HepG2 (cell line): ENCODE results near the gene PARN. TPM values are rescaled to one million over a fixed set of nuclear protein-coding genes. Genes with fewer than 3 reads are reported as not detected.

ENCODE experiments used
- AKAP8 ChIP-seq: sonication (generic); formaldehyde crosslinking; IDR thresholded peaks from 2 replicates; pipeline ENCODE4 v1.5.1; 2020; ENCODE audit warnings: mild to moderate bottlenecking, missing genetic modification reagents
- ATF1 ChIP-seq: IDR thresholded peaks from 2 replicates; pipeline ENCODE4 v1.6.1; 2016; ENCODE audit warnings: mild to moderate bottlenecking, control low read depth
- CREB1 ChIP-seq, 2 experiments: fragments of 450-650 bp in 1 of 2; IDR thresholded peaks; 2 replicates each; pipeline ENCODE4 v1.6.1; 2016 to 2017; ENCODE audit warnings: control low read depth in 1 of 2, mild to moderate bottlenecking in 1 of 2, missing compliant biosample characterization in 1 of 2, missing genetic modification characterization in 1 of 2
- HMG20B ChIP-seq: conservative IDR thresholded peaks from 2 replicates; pipeline ENCODE4 v1.6.1; 2016; ENCODE audit warnings: missing genetic modification reagents, missing compliant biosample characterization
- HNRNPUL1 ChIP-seq: fragments of 200-400 bp; formaldehyde crosslinking; IDR thresholded peaks from 2 replicates; pipeline ENCODE4 v1.6.1; 2017; ENCODE audit warnings: low read depth, mild to moderate bottlenecking, low read length, moderate library complexity
- HOXA3 ChIP-seq: sonication (generic); formaldehyde crosslinking; IDR thresholded peaks from 2 replicates; pipeline ENCODE4 v1.5.0; 2020; ENCODE audit warnings: missing genetic modification reagents
- HOXA5 ChIP-seq: sonication (generic); formaldehyde crosslinking; IDR thresholded peaks from 2 replicates; pipeline ENCODE4 v1.4.0; 2020; ENCODE audit warnings: missing genetic modification reagents
- MYNN ChIP-seq: sonication (generic); formaldehyde crosslinking; IDR thresholded peaks from 2 replicates; pipeline ENCODE4 v1.4.0; 2020; ENCODE audit warnings: mild to moderate bottlenecking, low read depth, missing genetic modification reagents
- NAIF1 ChIP-seq: sonication (generic); formaldehyde crosslinking; IDR thresholded peaks from 2 replicates; pipeline ENCODE4 v1.5.0; 2020; ENCODE audit warnings: mild to moderate bottlenecking, missing genetic modification reagents, borderline replicate concordance
- NCOR1 ChIP-seq: fragments of 200-600 bp; sonication (generic); IDR thresholded peaks from 2 replicates; pipeline ENCODE4 v1.7.0; 2017; ENCODE audit warnings: antibody characterized with exemption, low read length, borderline replicate concordance
- NFKB2 ChIP-seq: sonication (generic); formaldehyde crosslinking; IDR thresholded peaks from 2 replicates; pipeline ENCODE4 v1.4.0; 2020; ENCODE audit warnings: missing genetic modification reagents, borderline replicate concordance
- NKX3-1 ChIP-seq: sonication (generic); formaldehyde crosslinking; IDR thresholded peaks from 2 replicates; pipeline ENCODE4 v1.5.0; 2020; ENCODE audit warnings: missing genetic modification reagents
- NR1H2 ChIP-seq: sonication (generic); formaldehyde crosslinking; IDR thresholded peaks from 2 replicates; pipeline ENCODE4 v1.8.1; 2022; ENCODE audit warnings: low read depth, missing genetic modification reagents, borderline replicate concordance
- RBFOX2 ChIP-seq: fragments of 200-400 bp; formaldehyde crosslinking; IDR thresholded peaks from 2 replicates; pipeline ENCODE4 v1.6.1; 2017; ENCODE audit warnings: low read depth, mild to moderate bottlenecking, low read length
- RERE ChIP-seq: IDR thresholded peaks from 2 replicates; pipeline ENCODE4 v1.6.1; 2016; ENCODE audit warnings: low read depth, missing genetic modification reagents, missing compliant biosample characterization
- SP1 ChIP-seq, 2 experiments: fragments of 450-650 bp in 1 of 2; sonication (generic) in 1 of 2; formaldehyde crosslinking in 1 of 2; IDR thresholded peaks; 2 replicates each; pipeline versions ENCODE4 v1.4.0 to v1.6.1; 2016 to 2020; ENCODE audit warnings: missing genetic modification reagents in 1 of 2
- THRA ChIP-seq: sonication (generic); formaldehyde crosslinking; IDR thresholded peaks from 2 replicates; pipeline ENCODE4 v1.4.0; 2020; ENCODE audit warnings: missing genetic modification reagents, borderline replicate concordance
- ZFP36 ChIP-seq: fragments of 150-350 bp; IDR thresholded peaks from 2 replicates; pipeline ENCODE4 v1.6.1; 2018; ENCODE audit warnings: borderline replicate concordance, low read length, low read depth; ENCODE audit not compliant: partially characterized antibody
- ZNF160 ChIP-seq: sonication (generic); formaldehyde crosslinking; IDR thresholded peaks from 2 replicates; pipeline ENCODE4 v1.8.0; 2022; ENCODE audit warnings: mild to moderate bottlenecking, inconsistent platforms, missing genetic modification reagents
- ZNF20 ChIP-seq: sonication (generic); formaldehyde crosslinking; IDR thresholded peaks from 2 replicates; pipeline ENCODE4 v1.4.0; 2020; ENCODE audit warnings: mild to moderate bottlenecking, moderate library complexity, missing genetic modification reagents
- polyA plus RNA-seq, 8 experiments: library from polyadenylated mRNA; depleted of rRNA in 3 of 8; stranded (reverse) in 7 of 8; unstranded in 1 of 8; fragments of >200 nt; fragmentation: Illumina TruSeq in 4 of 8; extraction: Trizol in 4 of 8; gene quantifications; 2 replicates each; pipeline versions ENCODE4 v1.2.1 to v1.2.3, GENCODE V29; 2011 to 2016; ENCODE audit warnings: low read depth in 4 of 8, missing spikeins in 1 of 8, mixed read lengths in 1 of 8; ENCODE audit not compliant: insufficient read depth in 1 of 8
- total RNA-seq, 5 experiments: library from RNA; depleted of rRNA; stranded (reverse); fragments of >200 nt; fragmentation: Illumina TruSeq; extraction: Trizol; gene quantifications; 2 replicates each; pipeline ENCODE4 v1.2.3, GENCODE V29; 2016; ENCODE audit warnings: low read depth in 1 of 5
- TF ChIP-seq, protein P1 (sequence below): sonication (generic); formaldehyde crosslinking; IDR thresholded peaks from 2 replicates; pipeline ENCODE4 v1.5.0; 2020; ENCODE audit warnings: mild to moderate bottlenecking, missing genetic modification reagents, moderate library complexity
- TF ChIP-seq, protein P2 (sequence below): sonication (generic); formaldehyde crosslinking; IDR thresholded peaks from 2 replicates; pipeline ENCODE4 v1.8.0; 2022; ENCODE audit warnings: missing genetic modification reagents, mild to moderate bottlenecking, inconsistent platforms, borderline replicate concordance

The PARN gene
- total and polyA plus RNA-seq, 2 of the 13 experiments (the other 11 are each of a cell fraction or from before 2014, with no cell fraction given), result 13.3 to 47.6 TPM

- peak; percentile 43; the same call in 1 of the 2 replicates for TF ChIP-seq RERE (CRISPR knock-in tag)
- TF ChIP-seq NCOR1, result no peak
- no peak; the same call in 1 of the 2 replicates for TF ChIP-seq HOXA5 (CRISPR knock-in tag)
- no peak for TF ChIP-seq RBFOX2
- TF ChIP-seq HNRNPUL1, result no peak
- no peak for TF ChIP-seq SP1 (IDR thresholded peaks at IDR 0.05)
- TF ChIP-seq SP1 (CRISPR knock-in tag; IDR thresholded peaks at IDR 0.05), result no peak
- no peak for TF ChIP-seq MYNN (CRISPR knock-in tag)
- no peak for TF ChIP-seq AKAP8
- TF ChIP-seq HOXA3 (CRISPR knock-in tag), result peak; percentile 59
- no peak for TF ChIP-seq NFKB2 (CRISPR knock-in tag)
- TF ChIP-seq HMG20B (CRISPR knock-in tag), result 0 out of 2 replicates have a peak, but pooled peaks have one; percentile 32
- no peak for TF ChIP-seq ZFP36
- TF ChIP-seq ZNF20 (CRISPR knock-in tag), result no peak
- TF ChIP-seq NKX3-1 (CRISPR knock-in tag), result no peak
- no peak for TF ChIP-seq ZNF160
- TF ChIP-seq, protein P1, sequence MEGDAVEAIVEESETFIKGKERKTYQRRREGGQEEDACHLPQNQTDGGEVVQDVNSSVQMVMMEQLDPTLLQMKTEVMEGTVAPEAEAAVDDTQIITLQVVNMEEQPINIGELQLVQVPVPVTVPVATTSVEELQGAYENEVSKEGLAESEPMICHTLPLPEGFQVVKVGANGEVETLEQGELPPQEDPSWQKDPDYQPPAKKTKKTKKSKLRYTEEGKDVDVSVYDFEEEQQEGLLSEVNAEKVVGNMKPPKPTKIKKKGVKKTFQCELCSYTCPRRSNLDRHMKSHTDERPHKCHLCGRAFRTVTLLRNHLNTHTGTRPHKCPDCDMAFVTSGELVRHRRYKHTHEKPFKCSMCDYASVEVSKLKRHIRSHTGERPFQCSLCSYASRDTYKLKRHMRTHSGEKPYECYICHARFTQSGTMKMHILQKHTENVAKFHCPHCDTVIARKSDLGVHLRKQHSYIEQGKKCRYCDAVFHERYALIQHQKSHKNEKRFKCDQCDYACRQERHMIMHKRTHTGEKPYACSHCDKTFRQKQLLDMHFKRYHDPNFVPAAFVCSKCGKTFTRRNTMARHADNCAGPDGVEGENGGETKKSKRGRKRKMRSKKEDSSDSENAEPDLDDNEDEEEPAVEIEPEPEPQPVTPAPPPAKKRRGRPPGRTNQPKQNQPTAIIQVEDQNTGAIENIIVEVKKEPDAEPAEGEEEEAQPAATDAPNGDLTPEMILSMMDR, result no peak
- TF ChIP-seq THRA (CRISPR knock-in tag), result no peak
- TF ChIP-seq CREB1 (IDR thresholded peaks at IDR 0.05), result no peak
- no peak for TF ChIP-seq CREB1 (CRISPR knock-in tag; IDR thresholded peaks at IDR 0.05)
- TF ChIP-seq, protein P2, sequence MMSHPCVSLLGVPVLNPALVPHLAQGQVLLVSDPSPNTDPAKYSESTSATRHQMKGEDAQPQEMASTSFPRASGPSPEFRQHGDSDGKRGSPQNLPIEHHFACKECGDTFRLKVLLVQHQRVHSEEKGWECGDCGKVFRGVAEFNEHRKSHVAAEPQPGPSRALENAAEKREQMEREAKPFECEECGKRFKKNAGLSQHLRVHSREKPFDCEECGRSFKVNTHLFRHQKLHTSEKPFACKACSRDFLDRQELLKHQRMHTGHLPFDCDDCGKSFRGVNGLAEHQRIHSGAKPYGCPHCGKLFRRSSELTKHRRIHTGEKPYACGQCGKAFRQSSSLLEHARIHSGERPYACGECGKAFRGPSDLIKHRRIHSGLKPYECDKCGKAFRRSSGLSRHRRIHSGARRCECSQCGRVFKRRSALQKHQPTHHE, result no peak
- no peak for TF ChIP-seq NAIF1 (CRISPR knock-in tag)
- TF ChIP-seq NR1H2 (CRISPR knock-in tag), result no peak
- TF ChIP-seq ATF1, result no peak
These were observed 80.3 kb downstream of the PARN start (continued) for GRCh38 chr16:14549789-14550153.
